Measurements from ENCODE around the gene GRWD1.

GRWD1 gene

GRCh38 chr19:48469934-48470680, 24.3 kb downstream of the GRWD1 start:
- no peak for TF ChIP-seq CTCF (IDR thresholded peaks at IDR 0.05; ENCODE audit: insufficient read depth, low read length, poor library complexity, severe bottlenecking)
- Histone ChIP-seq H3K27me3 (replicated peaks; ENCODE audit: control insufficient read depth, insufficient read depth, low read length) (no peaks in the 10 kb centered on the region), H3K4me3 (replicated peaks; ENCODE audit: low read depth, low read length) (peak overlapping the region; percentile 82), H3K36me3 (ENCODE audit: control insufficient read depth, insufficient read depth, low read length) (peaks cover 15% of the 10 kb centered on the region)
- DNase-seq (ENCODE audit: extremely low read depth, insufficient read length): no peak

- H3K36me3 ChIP-seq (ENCODE audit: control insufficient read depth, insufficient read depth, low read length): peaks cover 19% of the 10 kb centered on the region
- no peak overlapping the region for H3K4me3 ChIP-seq (replicated peaks; ENCODE audit: low read depth, low read length)
- TF ChIP-seq CTCF (IDR thresholded peaks at IDR 0.05; ENCODE audit: insufficient read depth, low read length, poor library complexity, severe bottlenecking): no peak
Measured at GRCh38 chr19:48470856-48471255, 25.1 kb downstream of the GRWD1 start.

GRCh38 chr19:48471836-48472235, 26.1 kb downstream of the GRWD1 start:
- H3K36me3 ChIP-seq (ENCODE audit: control insufficient read depth, insufficient read depth, low read length): peaks cover 23% of the 10 kb centered on the region
- no peak for TF ChIP-seq CTCF (IDR thresholded peaks at IDR 0.05; ENCODE audit: insufficient read depth, low read length, poor library complexity, severe bottlenecking)
- no peak for DNase-seq (ENCODE audit: extremely low read depth, insufficient read length)
- H3K4me3 ChIP-seq (replicated peaks; ENCODE audit: low read depth, low read length): no peak overlapping the region
- no peaks in the 10 kb centered on the region for H3K27me3 ChIP-seq (replicated peaks; ENCODE audit: control insufficient read depth, insufficient read depth, low read length)

More at GRCh38 chr19:48470856-48471255, 25.1 kb downstream of the GRWD1 start:
- no peaks in the 10 kb centered on the region for H3K27me3 ChIP-seq (replicated peaks; ENCODE audit: control insufficient read depth, insufficient read depth, low read length)
- DNase-seq (ENCODE audit: extremely low read depth, insufficient read length): no peak

- no peak for TF ChIP-seq CTCF (IDR thresholded peaks at IDR 0.05; ENCODE audit: insufficient read depth, low read length, poor library complexity, severe bottlenecking)
- peaks cover 31% of the 10 kb centered on the region for H3K36me3 ChIP-seq (ENCODE audit: control insufficient read depth, insufficient read depth, low read length)
- H3K27me3 ChIP-seq (replicated peaks; ENCODE audit: control insufficient read depth, insufficient read depth, low read length): no peaks in the 10 kb centered on the region
- no peak for DNase-seq (ENCODE audit: extremely low read depth, insufficient read length)
- H3K4me3 ChIP-seq (replicated peaks; ENCODE audit: low read depth, low read length): no peak overlapping the region
Measured at GRCh38 chr19:48473161-48473966, 27.6 kb downstream of the GRWD1 start.

- H3K36me3 ChIP-seq (ENCODE audit: control insufficient read depth, insufficient read depth, low read length): peaks cover 31% of the 10 kb centered on the region
- H3K27me3 ChIP-seq (replicated peaks; ENCODE audit: control insufficient read depth, insufficient read depth, low read length): no peaks in the 10 kb centered on the region
- H3K4me3 ChIP-seq (replicated peaks; ENCODE audit: low read depth, low read length): no peak overlapping the region
- DNase-seq (ENCODE audit: extremely low read depth, insufficient read length): no peak
- no peak for TF ChIP-seq CTCF (IDR thresholded peaks at IDR 0.05; ENCODE audit: insufficient read depth, low read length, poor library complexity, severe bottlenecking)
Measured at GRCh38 chr19:48474084-48474592, 28.4 kb downstream of the GRWD1 start.

All from GM06990 (cell line).